Measurements from ENCODE around the gene SLIRP.

Gene SLIRP

DNA sequence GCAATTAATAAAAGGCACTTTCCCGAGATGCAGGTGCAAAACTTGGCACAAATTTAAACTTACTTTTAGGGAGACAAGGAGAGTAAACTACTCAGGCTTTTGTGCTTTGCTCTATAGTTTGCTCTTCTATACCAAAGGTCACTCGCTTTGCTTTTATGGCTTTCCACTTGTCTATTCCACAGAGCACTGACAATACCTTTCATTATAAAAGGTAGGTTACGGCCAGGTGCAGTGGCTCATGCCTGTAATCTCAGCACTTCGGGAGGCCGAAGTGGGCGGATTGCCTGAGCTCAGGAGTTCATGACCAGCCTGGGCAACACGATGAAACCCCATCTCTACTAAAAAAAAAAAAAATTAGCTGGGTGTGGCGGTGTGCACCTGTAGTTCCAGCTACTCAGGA lies 33.0 kb upstream of the SLIRP start:
- no peak for DNase-seq (ENCODE audit: low spot score)
- TF ChIP-seq, protein P1, sequence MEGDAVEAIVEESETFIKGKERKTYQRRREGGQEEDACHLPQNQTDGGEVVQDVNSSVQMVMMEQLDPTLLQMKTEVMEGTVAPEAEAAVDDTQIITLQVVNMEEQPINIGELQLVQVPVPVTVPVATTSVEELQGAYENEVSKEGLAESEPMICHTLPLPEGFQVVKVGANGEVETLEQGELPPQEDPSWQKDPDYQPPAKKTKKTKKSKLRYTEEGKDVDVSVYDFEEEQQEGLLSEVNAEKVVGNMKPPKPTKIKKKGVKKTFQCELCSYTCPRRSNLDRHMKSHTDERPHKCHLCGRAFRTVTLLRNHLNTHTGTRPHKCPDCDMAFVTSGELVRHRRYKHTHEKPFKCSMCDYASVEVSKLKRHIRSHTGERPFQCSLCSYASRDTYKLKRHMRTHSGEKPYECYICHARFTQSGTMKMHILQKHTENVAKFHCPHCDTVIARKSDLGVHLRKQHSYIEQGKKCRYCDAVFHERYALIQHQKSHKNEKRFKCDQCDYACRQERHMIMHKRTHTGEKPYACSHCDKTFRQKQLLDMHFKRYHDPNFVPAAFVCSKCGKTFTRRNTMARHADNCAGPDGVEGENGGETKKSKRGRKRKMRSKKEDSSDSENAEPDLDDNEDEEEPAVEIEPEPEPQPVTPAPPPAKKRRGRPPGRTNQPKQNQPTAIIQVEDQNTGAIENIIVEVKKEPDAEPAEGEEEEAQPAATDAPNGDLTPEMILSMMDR (IDR thresholded peaks at IDR 0.05; ENCODE audit: borderline replicate concordance, control extremely low read depth, extremely low read depth, insufficient read depth, missing control alignments) = no peak
- in situ Hi-C loops (cut with MboI; ENCODE audit: low sequenced_read_pairs, unreplicated experiment) = loop anchor here (25.0 kb wide), 1 partner anchor 887 kb away; no protein-coding TSS in a partner anchor

- TF ChIP-seq, protein P1 (IDR thresholded peaks at IDR 0.05; ENCODE audit: borderline replicate concordance, control extremely low read depth, extremely low read depth, insufficient read depth, missing control alignments) = no peak
- in situ Hi-C loops (cut with MboI; ENCODE audit: low sequenced_read_pairs, unreplicated experiment) = no loop called here
- DNase-seq (ENCODE audit: low spot score) = no peak
Measured at GRCh38 chr14:77681196-77682157, 26.4 kb upstream of the SLIRP start.

DNA sequence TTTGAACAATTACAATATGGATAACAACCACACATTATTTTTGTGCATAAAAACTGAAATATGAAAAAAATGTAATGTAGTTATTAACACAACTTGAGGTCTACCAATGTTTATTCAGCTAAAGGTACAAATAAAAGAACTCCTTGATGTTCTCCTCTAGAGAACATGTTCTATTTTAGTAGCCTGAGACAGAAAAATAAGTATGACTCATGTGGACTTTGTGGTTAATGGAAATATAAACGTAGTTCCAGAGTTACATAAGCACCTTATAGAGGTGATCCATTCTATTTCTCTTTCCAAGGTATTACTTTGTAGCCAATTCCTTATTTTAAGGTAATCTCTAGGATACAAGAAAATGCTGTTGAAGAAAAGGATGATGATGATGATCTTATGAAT lies 25.7 kb upstream of the SLIRP start:
- TF ChIP-seq, protein P1 (IDR thresholded peaks at IDR 0.05; ENCODE audit: borderline replicate concordance, control extremely low read depth, extremely low read depth, insufficient read depth, missing control alignments) = no peak
- in situ Hi-C loops (cut with MboI; ENCODE audit: low sequenced_read_pairs, unreplicated experiment) = no loop called here
- no peak for DNase-seq (ENCODE audit: low spot score)

DNA sequence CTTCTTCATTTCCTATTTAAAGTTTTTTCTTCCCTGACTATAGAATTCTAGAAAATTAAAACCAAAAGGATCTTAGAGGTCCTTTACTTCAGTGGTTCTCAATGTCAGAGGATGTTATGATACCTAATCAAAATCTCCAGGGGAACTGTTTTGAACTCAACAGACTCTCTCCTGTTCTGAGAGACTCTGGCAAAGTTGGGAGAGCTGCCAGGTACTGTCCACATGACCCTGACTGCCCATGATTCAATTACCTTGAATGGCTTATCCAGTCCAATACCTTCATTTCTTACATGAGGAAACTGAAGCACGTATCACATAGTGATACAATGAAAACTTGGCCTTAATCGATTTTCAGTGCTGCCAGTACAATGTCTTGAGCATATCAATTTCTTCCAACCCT lies 16.6 kb upstream of the SLIRP start:
- in situ Hi-C loops (cut with MboI; ENCODE audit: low sequenced_read_pairs, unreplicated experiment) = no loop called here
- DNase-seq (ENCODE audit: low spot score) = no peak
- TF ChIP-seq, protein P1 (IDR thresholded peaks at IDR 0.05; ENCODE audit: borderline replicate concordance, control extremely low read depth, extremely low read depth, insufficient read depth, missing control alignments) = no peak

DNA sequence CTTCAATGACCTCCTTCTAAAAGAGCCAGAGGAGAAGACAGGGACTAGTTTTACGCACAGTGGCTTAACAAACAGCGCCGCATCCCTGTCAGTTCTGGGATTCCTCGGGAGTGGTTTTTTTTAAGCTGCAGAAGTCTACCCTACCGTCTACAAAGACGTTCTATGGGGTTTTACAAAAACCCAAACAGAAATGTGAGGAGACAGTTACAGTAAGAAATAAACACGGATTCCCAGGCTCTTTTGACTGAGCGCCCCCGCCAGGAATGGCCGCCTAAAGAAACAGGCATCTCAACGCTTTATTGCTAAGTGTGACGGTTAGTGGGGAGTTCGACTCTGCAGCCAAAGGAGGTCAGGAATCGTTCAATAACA lies 564 bp upstream of the SLIRP start:
- DNase-seq (ENCODE audit: low spot score) = peak; percentile 55
- TF ChIP-seq, protein P1 (IDR thresholded peaks at IDR 0.05; ENCODE audit: borderline replicate concordance, control extremely low read depth, extremely low read depth, insufficient read depth, missing control alignments) = no peak
- in situ Hi-C loops (cut with MboI; ENCODE audit: low sequenced_read_pairs, unreplicated experiment) = no loop called here

DNA sequence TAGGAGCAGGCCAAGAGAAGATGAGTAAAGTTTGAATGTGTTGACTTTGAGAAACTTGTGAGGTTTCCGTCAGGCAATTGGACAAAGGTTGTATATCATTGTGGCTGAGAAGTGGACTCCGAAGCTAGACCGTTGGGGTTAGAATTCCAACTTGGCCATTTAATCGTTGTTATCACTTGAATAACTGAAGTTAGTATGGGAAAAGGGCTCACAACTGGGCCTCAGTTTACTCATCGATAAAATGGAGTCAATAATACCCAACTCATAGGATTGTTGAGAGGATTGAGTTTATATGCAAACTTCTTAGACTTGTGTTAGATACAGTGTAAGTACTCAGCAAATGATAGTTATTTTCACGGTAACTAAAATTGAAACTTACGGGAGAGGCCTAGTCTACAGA lies 846 bp downstream of the SLIRP start:
- in situ Hi-C loops (cut with MboI; ENCODE audit: low sequenced_read_pairs, unreplicated experiment) = no loop called here
- TF ChIP-seq, protein P1 (IDR thresholded peaks at IDR 0.05; ENCODE audit: borderline replicate concordance, control extremely low read depth, extremely low read depth, insufficient read depth, missing control alignments) = no peak
- DNase-seq (ENCODE audit: low spot score) = no peak
